DND-41 (cell line): ENCODE results near the gene SMCR8.

Experiments used
- CTCF ChIP-seq: IDR thresholded peaks from 2 replicates; pipeline ENCODE4 v1.5.1; 2012; ENCODE audit warnings: borderline replicate concordance, low read length, moderate library complexity, mild to moderate bottlenecking; ENCODE audit not compliant: poor library complexity, severe bottlenecking; ENCODE audit errors: extremely low read depth
- EZH2 ChIP-seq: IDR thresholded peaks from 3 replicates; pipeline ENCODE4 v1.6.1; 2012; ENCODE audit warnings: borderline replicate concordance, low read depth, mild to moderate bottlenecking, moderate library complexity, low read length, inconsistent platforms; ENCODE audit not compliant: severe bottlenecking

GRCh38 chr17:18327093-18327492 is 12.0 kb downstream of the SMCR8 start:
- no peak for TF ChIP-seq CTCF
- TF ChIP-seq EZH2, result no peak
